Measurements from ENCODE around the gene SLC49A4.

The SLC49A4 gene

GRCh38 chr3:122800031-122800430, 5.2 kb downstream of the SLC49A4 start:
- no peak for DNase-seq (ENCODE audit: extremely low read depth, low read depth)
- no peak for TF ChIP-seq CTCF (IDR thresholded peaks at IDR 0.05; ENCODE audit: low read depth, low read length)

GRCh38 chr3:122800706-122801237, 5.9 kb downstream of the SLC49A4 start:
- no peak for TF ChIP-seq CTCF (IDR thresholded peaks at IDR 0.05; ENCODE audit: low read depth, low read length)
- no peak for DNase-seq (ENCODE audit: extremely low read depth, low read depth)

- no peak for DNase-seq (ENCODE audit: extremely low read depth, low read depth)
- no peak for TF ChIP-seq CTCF (IDR thresholded peaks at IDR 0.05; ENCODE audit: low read depth, low read length)
Observed at GRCh38 chr3:122802323-122802722, 7.5 kb downstream of the SLC49A4 start.

GRCh38 chr3:122803977-122804376, 9.1 kb downstream of the SLC49A4 start:
- TF ChIP-seq CTCF (IDR thresholded peaks at IDR 0.05; ENCODE audit: low read depth, low read length): no peak
- no peak for DNase-seq (ENCODE audit: extremely low read depth, low read depth)

GRCh38 chr3:122810734-122811133, 15.9 kb downstream of the SLC49A4 start:
- no peak for TF ChIP-seq CTCF (IDR thresholded peaks at IDR 0.05; ENCODE audit: low read depth, low read length)
- no peak for DNase-seq (ENCODE audit: extremely low read depth, low read depth)

GRCh38 chr3:122816587-122816986, 21.7 kb downstream of the SLC49A4 start:
- no peak for DNase-seq (ENCODE audit: extremely low read depth, low read depth)
- no peak for TF ChIP-seq CTCF (IDR thresholded peaks at IDR 0.05; ENCODE audit: low read depth, low read length)

- peak; percentile 27 for DNase-seq (ENCODE audit: extremely low read depth, low read depth)
- TF ChIP-seq CTCF (IDR thresholded peaks at IDR 0.05; ENCODE audit: low read depth, low read length): no peak
Observed at GRCh38 chr3:122824465-122825381, 29.9 kb downstream of the SLC49A4 start.
